Smooth muscle cell (in vitro differentiated cells): Measurements from ENCODE around the gene LMF1. TPM values are rescaled to one million over a fixed set of nuclear protein-coding genes. Genes with fewer than 3 reads are reported as not detected.
A peak's percentile ranks its signal among the peaks of the same experiment; 100 is the strongest.

Experiments used
- DNase-seq: peaks from one replicate; lab custom pipeline; 2025; ENCODE audit not compliant: unreplicated experiment; lab: John Stamatoyannopoulos, UW
- H2AFZ ChIP-seq: fragments of 200-600 bp; sonication (generic); 2 replicates; pipeline ENCODE4 v1.6.0; 2016; ENCODE audit warnings: antibody characterized with exemption, low read depth, mild to moderate bottlenecking
- H3F3A ChIP-seq: fragments of 200-600 bp; sonication (generic); 2 replicates; pipeline ENCODE4 v1.6.0; 2017; ENCODE audit warnings: antibody characterized with exemption, low read depth
- H3K27ac ChIP-seq: fragments of 200-600 bp; sonication (generic); 2 replicates; pipeline ENCODE4 v1.5.1; 2016; ENCODE audit warnings: low read depth, mild to moderate bottlenecking
- H3K27me3 ChIP-seq: fragments of 200-600 bp; sonication (generic); 2 replicates; pipeline ENCODE4 v1.6.1; 2016; ENCODE audit warnings: low read depth, mild to moderate bottlenecking
- H3K36me3 ChIP-seq: fragments of 200-600 bp; sonication (generic); 2 replicates; pipeline ENCODE4 v1.5.1; 2016; ENCODE audit warnings: low read depth
- H3K4me1 ChIP-seq: fragments of 200-600 bp; sonication (generic); 2 replicates; pipeline ENCODE4 v1.5.1; 2016; ENCODE audit warnings: low read depth
- H3K4me2 ChIP-seq: fragments of 200-600 bp; sonication (generic); 2 replicates; pipeline ENCODE4 v1.6.0; 2016; ENCODE audit warnings: mild to moderate bottlenecking
- H3K4me3 ChIP-seq: fragments of 200-600 bp; sonication (generic); 2 replicates; pipeline ENCODE4 v1.5.1; 2016; ENCODE audit warnings: mild to moderate bottlenecking
- H3K79me2 ChIP-seq: fragments of 200-600 bp; sonication (generic); 2 replicates; pipeline ENCODE4 v1.6.0; 2016; ENCODE audit warnings: low read depth, mild to moderate bottlenecking
- H3K9ac ChIP-seq: fragments of 200-600 bp; sonication (generic); 2 replicates; pipeline ENCODE4 v1.6.0; 2016; ENCODE audit warnings: low read depth
- H3K9me3 ChIP-seq: fragments of 200-600 bp; sonication (generic); replicated peaks from 2 replicates; pipeline ENCODE4 v1.5.1; 2016; ENCODE audit warnings: low read depth
- H4K20me1 ChIP-seq: fragments of 200-600 bp; sonication (generic); 2 replicates; pipeline ENCODE4 v1.6.0; 2016; ENCODE audit warnings: low read depth
- WGBS: methylation state at CpG from one replicate; pipeline ENCODE4 v1.1.7; 2016; ENCODE audit warnings: low lambda C conversion rate; 5-methylcytosine and 5-hydroxymethylcytosine counted together
- polyA plus RNA-seq: library from polyadenylated mRNA; unstranded; fragments of >200 nt; fragmentation: Nextera tagmentation; extraction: Ambion mirVana; gene quantifications from 2 replicates; pipeline ENCODE4 v1.2.1, GENCODE V29; 2016
- total RNA-seq: library from RNA; depleted of rRNA; stranded (reverse); fragments of >200 nt; gene quantifications from 2 replicates; pipeline ENCODE4 v1.2.3, GENCODE V29; 2014
- TF ChIP-seq, protein P1 (sequence below): fragments of 200-600 bp; sonication (generic); IDR thresholded peaks from 2 replicates; pipeline ENCODE4 v1.5.1; 2017; ENCODE audit warnings: borderline replicate concordance, mild to moderate bottlenecking, antibody characterized with exemption; ENCODE audit not compliant: insufficient read depth, poor library complexity, severe bottlenecking

Gene LMF1
- total and polyA plus RNA-seq, 2 experiments from 2014 or later: 25.3 to 29.8 TPM

DNA sequence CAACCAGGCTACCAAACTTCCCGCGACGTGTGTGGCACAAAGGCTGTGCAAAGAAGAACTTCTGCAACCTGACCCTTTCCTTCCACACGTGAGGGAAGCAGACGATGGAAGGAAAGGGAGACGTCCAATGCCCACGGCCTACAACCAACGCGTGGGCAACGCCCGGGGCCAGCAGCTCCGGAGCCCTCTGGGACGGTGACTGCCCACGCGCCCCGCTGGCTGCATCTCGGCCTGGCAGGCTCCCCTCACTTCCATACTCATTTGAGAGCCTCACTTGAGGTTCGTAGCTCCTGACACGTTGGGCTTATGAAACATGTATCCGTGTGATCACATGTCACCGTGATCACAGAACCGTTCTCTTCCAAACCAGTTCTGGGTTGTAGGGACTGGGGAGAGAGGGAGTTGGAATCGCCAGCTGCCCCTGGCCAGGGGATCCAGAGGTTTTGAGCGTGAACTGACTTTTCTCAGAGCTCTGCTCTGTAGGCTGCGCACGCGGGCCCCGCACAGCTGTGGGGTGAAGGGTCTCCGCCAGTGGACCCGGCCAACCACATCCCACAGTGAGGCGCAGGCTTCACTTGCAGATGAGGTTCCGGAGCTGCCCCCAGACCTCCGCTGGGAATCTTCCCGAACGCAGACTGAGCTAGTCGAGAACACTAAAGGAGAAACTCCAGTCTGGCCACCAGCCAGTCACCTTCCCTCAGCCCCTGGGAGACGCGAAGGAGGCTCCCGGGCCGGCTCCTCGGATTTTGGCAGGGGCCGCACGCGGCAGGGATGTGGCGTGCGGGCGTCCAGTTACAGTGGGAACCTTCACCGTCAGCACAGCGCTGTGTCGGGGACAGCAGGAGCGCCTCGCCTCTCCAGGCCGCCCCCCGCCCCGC, 1.0 kb downstream of the LMF1 start:
- Histone ChIP-seq H3K27ac (peak overlapping the region; percentile 33), H3K9ac (peak overlapping the region; percentile 80), H3K9me3 (no peaks in the 10 kb centered on the region), H3K79me2 (no peaks in the 10 kb centered on the region), H3K4me3 (peak overlapping the region; percentile 78), H3K4me2 (peak overlapping the region; percentile 91), H3F3A (peaks cover 8% of the 10 kb centered on the region), H3K27me3 (no peaks in the 10 kb centered on the region), H3K36me3 (no peaks in the 10 kb centered on the region), H4K20me1 (no peaks in the 10 kb centered on the region), H2AFZ (peak overlapping the region; percentile 83), H3K4me1 (peaks cover 19% of the 10 kb centered on the region)
- TF ChIP-seq, protein P1, sequence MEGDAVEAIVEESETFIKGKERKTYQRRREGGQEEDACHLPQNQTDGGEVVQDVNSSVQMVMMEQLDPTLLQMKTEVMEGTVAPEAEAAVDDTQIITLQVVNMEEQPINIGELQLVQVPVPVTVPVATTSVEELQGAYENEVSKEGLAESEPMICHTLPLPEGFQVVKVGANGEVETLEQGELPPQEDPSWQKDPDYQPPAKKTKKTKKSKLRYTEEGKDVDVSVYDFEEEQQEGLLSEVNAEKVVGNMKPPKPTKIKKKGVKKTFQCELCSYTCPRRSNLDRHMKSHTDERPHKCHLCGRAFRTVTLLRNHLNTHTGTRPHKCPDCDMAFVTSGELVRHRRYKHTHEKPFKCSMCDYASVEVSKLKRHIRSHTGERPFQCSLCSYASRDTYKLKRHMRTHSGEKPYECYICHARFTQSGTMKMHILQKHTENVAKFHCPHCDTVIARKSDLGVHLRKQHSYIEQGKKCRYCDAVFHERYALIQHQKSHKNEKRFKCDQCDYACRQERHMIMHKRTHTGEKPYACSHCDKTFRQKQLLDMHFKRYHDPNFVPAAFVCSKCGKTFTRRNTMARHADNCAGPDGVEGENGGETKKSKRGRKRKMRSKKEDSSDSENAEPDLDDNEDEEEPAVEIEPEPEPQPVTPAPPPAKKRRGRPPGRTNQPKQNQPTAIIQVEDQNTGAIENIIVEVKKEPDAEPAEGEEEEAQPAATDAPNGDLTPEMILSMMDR: no peak
- DNase-seq: no peak
- WGBS: 62% methylated on average over 47 of the region's 55 CpGs

- no peaks in the 10 kb centered on the region for H3K36me3 ChIP-seq
- H3K79me2 ChIP-seq: no peaks in the 10 kb centered on the region
- WGBS: 17% methylated on average over 8 of the region's 8 CpGs
- peak overlapping the region; percentile 13 for H3K4me3 ChIP-seq
- peak overlapping the region; percentile 91 for H3K4me2 ChIP-seq
- no peaks in the 10 kb centered on the region for H4K20me1 ChIP-seq
- no peak for DNase-seq
- H3K27me3 ChIP-seq: no peaks in the 10 kb centered on the region
- peak overlapping the region; percentile 42 for H3K27ac ChIP-seq
- TF ChIP-seq, protein P1: no peak
- no peak overlapping the region for H2AFZ ChIP-seq
- no peak overlapping the region for H3K9ac ChIP-seq
- H3K4me1 ChIP-seq: peaks cover 19% of the 10 kb centered on the region
- H3K9me3 ChIP-seq: no peaks in the 10 kb centered on the region
- peaks cover 13% of the 10 kb centered on the region for H3F3A ChIP-seq
Observed at GRCh38 chr16:968620-969019, 2.2 kb downstream of the LMF1 start.

DNA sequence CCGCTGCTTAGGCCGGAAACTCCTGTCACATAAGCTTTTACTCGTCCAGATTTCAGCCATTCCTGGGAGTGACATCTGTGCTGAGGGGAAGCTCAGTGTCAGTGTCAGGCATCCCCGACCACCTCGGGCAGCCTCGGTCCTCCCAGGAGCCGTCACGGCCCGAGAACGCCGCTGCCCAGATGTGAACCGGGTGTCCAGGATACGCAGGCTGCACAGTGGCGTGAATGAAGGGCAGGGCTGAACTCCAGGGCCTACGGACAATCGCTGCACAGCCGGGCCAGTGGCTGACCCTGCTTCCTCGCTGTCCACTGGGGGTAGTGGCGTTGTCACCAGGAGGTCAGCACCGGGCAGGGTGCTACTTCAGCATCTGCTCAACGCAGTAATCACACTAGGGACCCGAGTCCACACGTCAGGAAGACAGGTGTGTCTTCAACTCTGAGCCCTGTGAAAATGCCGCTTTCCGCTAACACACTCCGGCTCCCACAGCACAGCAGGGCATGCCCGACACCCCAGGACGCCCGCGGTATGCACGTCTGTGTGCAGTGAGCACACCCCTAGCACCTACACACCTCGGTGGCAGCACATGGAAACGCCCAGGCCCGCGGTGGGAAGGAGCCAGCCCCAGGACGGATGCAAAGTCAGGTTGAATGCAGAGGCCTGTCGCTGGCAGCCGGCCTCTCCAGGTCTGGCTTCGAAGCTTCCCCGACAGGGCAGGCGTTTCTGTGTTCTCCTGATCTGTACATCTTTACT, 3.1 kb downstream of the LMF1 start:
- H4K20me1 ChIP-seq: no peaks in the 10 kb centered on the region
- H3K79me2 ChIP-seq: no peaks in the 10 kb centered on the region
- no peaks in the 10 kb centered on the region for H3K36me3 ChIP-seq
- DNase-seq: no peak
- H3K9ac ChIP-seq: no peak overlapping the region
- H3K27me3 ChIP-seq: no peaks in the 10 kb centered on the region
- peak overlapping the region; percentile 91 for H3K4me2 ChIP-seq
- H3K9me3 ChIP-seq: no peaks in the 10 kb centered on the region
- peaks cover 19% of the 10 kb centered on the region for H3K4me1 ChIP-seq
- 92% methylated on average over 41 of the region's 41 CpGs for WGBS
- TF ChIP-seq, protein P1: no peak
- peaks cover 13% of the 10 kb centered on the region for H3F3A ChIP-seq
- no peak overlapping the region for H3K27ac ChIP-seq
- no peak overlapping the region for H2AFZ ChIP-seq
- H3K4me3 ChIP-seq: no peak overlapping the region
